GM23248 (cell line): ENCODE results near the gene FYTTD1. TPM values are rescaled to one million over a fixed set of nuclear protein-coding genes. Genes with fewer than 3 reads are reported as not detected.

Source experiments
- DNase-seq: peaks from one replicate; pipeline ENCODE4 v3.0.0-alpha.2; 2015
- H2AFZ ChIP-seq: fragments of 200-600 bp; sonication (generic); 2 replicates; pipeline ENCODE4 v1.6.1; 2016; ENCODE audit warnings: antibody characterized with exemption
- H3F3A ChIP-seq: fragments of 200-600 bp; sonication (generic); 2 replicates; pipeline ENCODE4 v1.6.1; 2016; ENCODE audit warnings: mild to moderate bottlenecking, antibody characterized with exemption, mixed run types; ENCODE audit not compliant: insufficient read depth
- H3K27ac ChIP-seq: fragments of 200-600 bp; sonication (generic); 2 replicates; pipeline ENCODE4 v1.5.1; 2016; ENCODE audit warnings: mild to moderate bottlenecking
- H3K27me3 ChIP-seq: fragments of 200-600 bp; sonication (generic); replicated peaks from 2 replicates; pipeline ENCODE4 v1.6.1; 2016; ENCODE audit warnings: mild to moderate bottlenecking; ENCODE audit not compliant: insufficient read depth
- H3K36me3 ChIP-seq: fragments of 200-600 bp; sonication (generic); 2 replicates; pipeline ENCODE4 v1.6.1; 2016; ENCODE audit warnings: low read depth, mild to moderate bottlenecking
- H3K4me1 ChIP-seq: fragments of 200-600 bp; sonication (generic); 2 replicates; pipeline ENCODE4 v1.6.1; 2016; ENCODE audit warnings: mild to moderate bottlenecking; ENCODE audit not compliant: insufficient read depth
- H3K4me2 ChIP-seq: fragments of 200-600 bp; sonication (generic); one replicate; pipeline ENCODE4 v1.6.1; 2016; ENCODE audit warnings: mild to moderate bottlenecking; ENCODE audit not compliant: unreplicated experiment
- H3K4me3 ChIP-seq: fragments of 200-600 bp; sonication (generic); 2 replicates; pipeline ENCODE4 v1.5.1; 2016; ENCODE audit warnings: mild to moderate bottlenecking
- H3K79me2 ChIP-seq: fragments of 200-600 bp; sonication (generic); 2 replicates; pipeline ENCODE4 v1.6.1; 2016; ENCODE audit warnings: mild to moderate bottlenecking; ENCODE audit not compliant: insufficient read depth
- H3K9ac ChIP-seq: fragments of 200-600 bp; sonication (generic); 2 replicates; pipeline ENCODE4 v1.6.1; 2016; ENCODE audit warnings: mild to moderate bottlenecking
- H3K9me2 ChIP-seq: fragments of 200-600 bp; sonication (generic); 2 replicates; pipeline ENCODE4 v1.6.1; 2016; ENCODE audit warnings: mixed run types, mild to moderate bottlenecking, moderate library complexity; ENCODE audit not compliant: insufficient read depth
- H3K9me3 ChIP-seq: fragments of 200-600 bp; sonication (generic); one replicate; pipeline ENCODE4 v1.6.1; 2017; ENCODE audit warnings: low read depth
- H4K20me1 ChIP-seq: fragments of 200-600 bp; sonication (generic); 2 replicates; pipeline ENCODE4 v1.6.0; 2016; ENCODE audit not compliant: insufficient read depth
- EZH2 ChIP-seq: fragments of 200-600 bp; sonication (generic); IDR thresholded peaks from 2 replicates; pipeline ENCODE4 v1.6.1; 2018; ENCODE audit warnings: antibody characterized with exemption, mild to moderate bottlenecking; ENCODE audit not compliant: insufficient read depth, poor library complexity, severe bottlenecking
- EZH2phosphoT487 ChIP-seq: fragments of 200-600 bp; sonication (generic); IDR thresholded peaks from 2 replicates; pipeline ENCODE4 v1.6.1; 2018; ENCODE audit warnings: antibody characterized with exemption, moderate library complexity, mild to moderate bottlenecking, low read depth; ENCODE audit not compliant: insufficient read depth
- WGBS, 2 experiments: methylation state at CpG; one replicate each; pipeline ENCODE4 v1.1.6; 2015 to 2017; ENCODE audit warnings: low lambda C conversion rate in 2 of 2, low coverage in 1 of 2; ENCODE audit errors: missing lambda C conversion rate in 2 of 2; 5-methylcytosine and 5-hydroxymethylcytosine counted together
- in situ Hi-C: fragments of 300-500 bp; cut with MboI; formaldehyde crosslinking; loops from 2 replicates; pipeline ENCODE4 v1.15.0; 2020
- polyA plus RNA-seq: library from polyadenylated mRNA; unstranded; fragments of >200 nt; fragmentation: Nextera tagmentation; extraction: Ambion mirVana; gene quantifications from 2 replicates; pipeline ENCODE4 v1.2.1, GENCODE V29; 2016
- total RNA-seq: library from RNA; depleted of rRNA; stranded (reverse); fragments of >200 nt; shearing (Covaris generic); gene quantifications from 2 replicates; pipeline ENCODE4 v1.2.3, GENCODE V29; 2014

The FYTTD1 gene
- total and polyA plus RNA-seq, 2 experiments from 2014 or later = 42.0 to 90.4 TPM

DNA sequence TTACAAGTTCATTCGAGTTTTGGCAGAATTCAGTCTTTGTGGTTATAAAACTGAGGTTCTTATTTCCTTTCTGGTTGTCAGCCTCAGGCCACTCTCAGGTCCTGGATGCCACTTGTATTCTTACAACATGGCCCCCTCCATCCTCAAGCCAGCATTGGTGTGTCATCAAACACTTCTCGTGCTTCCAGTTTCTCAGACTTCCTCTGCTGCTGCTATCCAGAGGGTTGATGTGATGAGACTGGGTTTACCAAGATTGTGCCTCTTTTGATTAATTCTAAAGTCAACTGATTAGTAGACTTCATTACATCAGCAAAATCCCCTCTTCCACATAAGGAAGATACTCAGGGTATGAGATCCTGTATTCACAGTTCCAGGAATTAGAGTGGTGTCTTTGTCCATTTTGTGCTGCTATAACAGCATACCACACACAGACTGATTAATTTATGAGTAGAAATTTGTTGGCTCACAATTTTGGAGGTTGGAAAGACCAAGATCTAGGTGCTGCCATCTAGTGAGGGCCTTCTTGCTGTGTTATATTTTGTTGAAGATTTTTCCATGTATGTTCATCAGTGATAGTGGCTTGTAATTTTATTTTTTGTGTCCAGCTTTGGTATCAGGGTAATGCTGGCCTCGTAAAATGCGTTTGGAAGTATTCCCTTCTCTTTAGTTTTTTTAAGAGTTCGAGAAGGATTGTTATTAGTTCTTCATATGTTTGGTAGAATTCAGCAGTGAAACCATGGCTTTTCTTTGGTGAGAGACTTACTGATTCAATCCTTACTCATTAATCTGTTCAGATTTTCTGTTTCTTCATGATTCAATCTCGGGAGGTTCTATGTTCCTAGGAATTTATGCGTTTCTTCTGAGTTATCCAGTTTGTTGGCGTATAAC, 52.5 kb downstream of the FYTTD1 start:
- 45 to 47% methylated on average over 8 of the region's 8 CpGs for whole genome bisulfite sequencing, 2 experiments

DNA sequence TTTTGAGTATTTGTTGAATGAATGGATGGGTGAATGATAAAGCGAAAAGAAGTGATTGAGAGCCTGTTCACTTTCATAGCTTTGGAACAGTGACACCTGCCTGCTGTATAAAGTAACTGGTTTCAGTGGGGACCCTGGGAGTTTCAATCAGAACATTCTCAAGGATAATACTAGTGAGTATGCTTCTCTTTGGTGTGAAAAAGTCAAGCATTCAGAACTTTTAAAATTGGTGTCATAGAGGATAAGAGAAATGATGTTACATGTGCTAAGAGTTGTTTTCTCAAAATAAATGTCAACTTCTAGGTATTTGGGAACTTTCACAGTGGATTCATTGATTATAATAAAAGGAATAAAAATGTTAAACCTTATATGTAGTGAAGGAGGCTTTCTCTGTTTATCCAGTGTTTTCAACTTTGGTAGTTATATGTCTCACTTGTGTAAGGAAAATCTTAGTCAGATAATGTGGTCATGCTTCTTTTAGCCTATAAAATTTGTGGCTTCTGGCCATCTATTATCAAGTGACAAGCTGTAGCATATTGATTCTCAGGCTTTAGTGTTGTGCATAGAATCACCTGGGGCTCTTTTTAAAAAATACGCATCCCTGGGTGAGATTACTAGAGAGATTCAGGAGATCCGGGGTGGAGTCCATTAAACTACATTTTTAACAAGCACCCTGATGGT, 53.2 kb downstream of the FYTTD1 start:
- H3K36me3 ChIP-seq = no peaks in the 10 kb centered on the region
- peak overlapping the region; percentile 44 for H3K9ac ChIP-seq
- DNase-seq = peak; percentile 63
- WGBS, 2 experiments = 83 to 87% methylated on average over 3 of the region's 3 CpGs
- no peaks in the 10 kb centered on the region for H3K9me2 ChIP-seq
- H3K4me1 ChIP-seq = peaks cover 45% of the 10 kb centered on the region
- H2AFZ ChIP-seq = no peak overlapping the region
- in situ Hi-C loops = no loop called here
- peaks cover 100% of the 10 kb centered on the region for H3K79me2 ChIP-seq
- H3K4me3 ChIP-seq = no peak overlapping the region
- H3F3A ChIP-seq = peaks cover 36% of the 10 kb centered on the region
- H4K20me1 ChIP-seq = peaks cover 5% of the 10 kb centered on the region; the same call in 1 of the 2 replicates
- no peaks in the 10 kb centered on the region for H3K9me3 ChIP-seq
- H3K4me2 ChIP-seq = no peak overlapping the region
- H3K27ac ChIP-seq = peak overlapping the region; percentile 65
- H3K27me3 ChIP-seq = no peaks in the 10 kb centered on the region
- TF ChIP-seq EZH2phosphoT487 (no peak), EZH2 (no peak)

More for the DNA sequence above, 52.5 kb downstream of the FYTTD1 start:
- Histone ChIP-seq H3K9me3 (no peaks in the 10 kb centered on the region), H3K4me2 (peak overlapping the region; percentile 30), H3K27me3 (no peaks in the 10 kb centered on the region), H3K4me3 (peak overlapping the region; percentile 1; the same call in 1 of the 2 replicates), H4K20me1 (peaks cover 5% of the 10 kb centered on the region; the same call in 1 of the 2 replicates), H3K9me2 (no peaks in the 10 kb centered on the region), H3F3A (peaks cover 30% of the 10 kb centered on the region), H3K36me3 (no peaks in the 10 kb centered on the region), H2AFZ (no peak overlapping the region), H3K4me1 (peaks cover 41% of the 10 kb centered on the region), H3K27ac (peak overlapping the region; percentile 65), H3K9ac (peak overlapping the region; percentile 44), H3K79me2 (peaks cover 100% of the 10 kb centered on the region)
- DNase-seq = peak; percentile 73
- in situ Hi-C loops = no loop called here
- TF ChIP-seq EZH2 (no peak), EZH2phosphoT487 (no peak)

DNA sequence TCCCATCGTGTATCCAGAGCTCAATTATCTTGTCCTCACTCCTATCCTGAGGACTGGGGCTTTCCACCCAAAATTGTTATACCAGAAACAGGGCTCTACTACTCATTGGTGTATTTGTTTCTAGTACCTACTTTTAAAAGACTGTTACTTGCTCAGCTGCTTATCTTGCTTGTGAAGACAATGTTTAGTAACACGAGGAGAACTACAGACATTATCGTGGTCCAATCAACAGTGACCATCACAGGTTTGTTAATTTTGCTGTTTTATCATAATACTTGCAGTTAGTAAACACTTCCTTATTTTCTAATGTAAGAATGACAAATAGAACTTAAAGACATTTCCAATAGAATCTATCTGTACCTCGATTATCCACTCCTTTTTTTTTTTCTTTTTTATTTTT, 54.8 kb downstream of the FYTTD1 start:
- TF ChIP-seq EZH2phosphoT487 (no peak), EZH2 (no peak)
- DNase-seq = no peak
- H3K79me2 ChIP-seq = peaks cover 97% of the 10 kb centered on the region
- H3K27ac ChIP-seq = no peak overlapping the region
- no peaks in the 10 kb centered on the region for H3K9me3 ChIP-seq
- no peak overlapping the region for H3K4me3 ChIP-seq
- no peak overlapping the region for H2AFZ ChIP-seq
- no peaks in the 10 kb centered on the region for H3K9me2 ChIP-seq
- no peak overlapping the region for H3K9ac ChIP-seq
- H3F3A ChIP-seq = peaks cover 49% of the 10 kb centered on the region
- H3K4me2 ChIP-seq = no peak overlapping the region
- in situ Hi-C loops = no loop called here
- H4K20me1 ChIP-seq = peaks cover 5% of the 10 kb centered on the region; the same call in 1 of the 2 replicates
- no peaks in the 10 kb centered on the region for H3K27me3 ChIP-seq
- H3K4me1 ChIP-seq = peaks cover 52% of the 10 kb centered on the region
- no peaks in the 10 kb centered on the region for H3K36me3 ChIP-seq
- 81 to 82% methylated on average over 4 of the region's 4 CpGs for WGBS, 2 experiments

GRCh38 chr3:197807969-197808587, 58.4 kb downstream of the FYTTD1 start:
- peak overlapping the region; percentile 74 for H3K9ac ChIP-seq

More at GRCh38 chr3:197807969-197808587, 58.4 kb downstream of the FYTTD1 start:
- WGBS, 2 experiments = 30 to 34% methylated on average over 4 of the region's 4 CpGs
- Histone ChIP-seq H2AFZ (no peak overlapping the region), H3K9me3 (no peaks in the 10 kb centered on the region), H3K4me3 (peak overlapping the region; percentile 37; the same call in 1 of the 2 replicates), H3K27ac (peak overlapping the region; percentile 92), H3K9me2 (no peaks in the 10 kb centered on the region), H3K79me2 (peaks cover 90% of the 10 kb centered on the region), H4K20me1 (no peaks in the 10 kb centered on the region), H3K4me1 (peaks cover 53% of the 10 kb centered on the region), H3K36me3 (no peaks in the 10 kb centered on the region), H3K27me3 (no peaks in the 10 kb centered on the region), H3K4me2 (peak overlapping the region; percentile 89), H3F3A (peaks cover 51% of the 10 kb centered on the region)
- in situ Hi-C loops = no loop called here
- no peak for TF ChIP-seq EZH2
- no peak for TF ChIP-seq EZH2phosphoT487
- DNase-seq = peak; percentile 75
